HG03342 (cell line): Measurements from ENCODE around the gene SV2C.
"Not testable (repeated sequence)": the region's sequence is repeated elsewhere in the genome, so short reads cannot be mapped to it uniquely, and the experiment has no call there.

ENCODE experiments used
- ATAC-seq: cut with Tn5 transposase; IDR thresholded peaks from one replicate; pipeline ENCODE4 v1.9.1; 2021; ENCODE audit warnings: mild to moderate bottlenecking, moderate library complexity; ENCODE audit not compliant: unreplicated experiment

SV2C gene, protein sequence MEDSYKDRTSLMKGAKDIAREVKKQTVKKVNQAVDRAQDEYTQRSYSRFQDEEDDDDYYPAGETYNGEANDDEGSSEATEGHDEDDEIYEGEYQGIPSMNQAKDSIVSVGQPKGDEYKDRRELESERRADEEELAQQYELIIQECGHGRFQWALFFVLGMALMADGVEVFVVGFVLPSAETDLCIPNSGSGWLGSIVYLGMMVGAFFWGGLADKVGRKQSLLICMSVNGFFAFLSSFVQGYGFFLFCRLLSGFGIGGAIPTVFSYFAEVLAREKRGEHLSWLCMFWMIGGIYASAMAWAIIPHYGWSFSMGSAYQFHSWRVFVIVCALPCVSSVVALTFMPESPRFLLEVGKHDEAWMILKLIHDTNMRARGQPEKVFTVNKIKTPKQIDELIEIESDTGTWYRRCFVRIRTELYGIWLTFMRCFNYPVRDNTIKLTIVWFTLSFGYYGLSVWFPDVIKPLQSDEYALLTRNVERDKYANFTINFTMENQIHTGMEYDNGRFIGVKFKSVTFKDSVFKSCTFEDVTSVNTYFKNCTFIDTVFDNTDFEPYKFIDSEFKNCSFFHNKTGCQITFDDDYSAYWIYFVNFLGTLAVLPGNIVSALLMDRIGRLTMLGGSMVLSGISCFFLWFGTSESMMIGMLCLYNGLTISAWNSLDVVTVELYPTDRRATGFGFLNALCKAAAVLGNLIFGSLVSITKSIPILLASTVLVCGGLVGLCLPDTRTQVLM

DNA sequence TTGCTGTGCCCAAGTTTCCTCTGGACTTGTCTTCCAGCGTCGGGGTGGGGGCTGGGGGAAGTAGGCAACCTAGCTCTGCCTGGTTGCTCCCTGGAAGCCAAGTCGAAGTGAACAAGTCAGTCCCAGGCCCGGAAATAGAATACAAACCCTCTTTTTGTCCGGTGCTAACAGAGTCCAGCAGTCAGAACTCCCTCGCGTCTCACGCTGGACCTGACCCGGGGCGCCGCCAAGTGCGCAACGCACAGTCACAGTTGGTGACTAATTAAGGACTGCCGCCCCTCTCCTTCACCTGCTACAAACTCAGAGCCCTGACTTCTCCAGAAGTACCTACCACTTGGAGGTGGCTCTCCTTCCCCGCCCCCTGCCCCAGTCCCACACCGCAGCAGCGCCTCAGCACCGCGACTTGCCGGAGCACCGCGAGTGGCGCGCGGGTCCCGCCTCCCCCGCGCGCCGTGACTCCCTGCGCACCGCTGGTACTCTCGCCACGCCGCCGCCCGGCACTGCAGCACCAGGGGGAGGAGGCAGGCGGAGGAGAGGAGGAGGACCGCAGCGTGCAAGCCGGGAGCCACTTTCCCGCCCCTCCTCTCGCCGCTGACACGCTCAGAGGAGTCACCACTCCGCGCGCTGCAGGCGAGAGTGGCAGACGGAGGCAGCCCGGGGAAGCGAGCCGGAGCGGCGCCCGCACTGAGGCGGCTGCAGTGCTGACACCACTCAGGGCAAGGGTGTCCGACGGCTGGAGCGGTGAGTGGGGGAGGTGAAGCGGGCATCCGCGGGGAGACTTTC is at the start of gene SV2C:
TSS of gene SV2C (plus strand) at position 612 of the 783 bp plus-strand sequence. CDS start 48,368 bp downstream, outside the sequence.
- no peak for ATAC-seq

DNA sequence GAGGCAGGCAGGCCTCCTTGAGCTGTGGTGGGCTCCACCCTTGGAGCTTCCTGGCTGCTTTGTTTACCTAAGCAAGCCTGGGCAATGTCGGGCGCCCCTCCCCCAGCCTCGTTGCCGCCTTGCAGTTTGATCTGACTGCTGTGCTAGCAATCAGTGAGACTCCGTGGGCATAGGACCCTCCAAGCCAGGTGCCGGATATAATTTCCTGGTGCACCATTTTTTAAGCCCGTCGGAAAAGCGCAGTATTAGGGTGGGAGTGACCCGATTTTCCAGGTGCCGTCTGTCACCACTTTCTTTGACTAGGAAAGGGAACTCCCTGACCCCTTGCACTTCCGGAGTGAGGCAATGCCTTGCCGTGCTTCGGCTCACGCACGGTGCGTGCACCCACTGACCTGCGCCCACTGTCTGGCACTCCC is 45.4 kb upstream of the SV2C start:
- not testable (repeated sequence) for ATAC-seq

DNA sequence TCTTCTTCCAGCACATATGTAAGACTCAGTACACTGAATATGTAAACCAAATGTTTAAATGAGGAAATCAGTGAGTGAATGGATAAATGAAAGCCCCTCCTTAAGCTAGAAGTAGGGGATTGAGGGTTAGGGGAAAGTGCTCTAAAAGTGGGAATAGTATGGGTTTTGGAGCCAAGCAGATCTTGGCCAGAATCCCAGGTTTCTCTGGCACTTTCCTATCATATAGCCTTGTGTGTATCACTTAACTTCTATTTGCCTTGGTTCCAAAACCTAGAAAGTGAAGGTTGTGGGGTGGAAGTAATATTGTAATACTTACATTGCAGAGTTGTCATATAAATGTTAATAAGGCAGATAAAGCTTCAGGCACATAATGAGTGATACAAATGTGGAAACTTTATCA is 45.0 kb upstream of the SV2C start:
- ATAC-seq: no peak

DNA sequence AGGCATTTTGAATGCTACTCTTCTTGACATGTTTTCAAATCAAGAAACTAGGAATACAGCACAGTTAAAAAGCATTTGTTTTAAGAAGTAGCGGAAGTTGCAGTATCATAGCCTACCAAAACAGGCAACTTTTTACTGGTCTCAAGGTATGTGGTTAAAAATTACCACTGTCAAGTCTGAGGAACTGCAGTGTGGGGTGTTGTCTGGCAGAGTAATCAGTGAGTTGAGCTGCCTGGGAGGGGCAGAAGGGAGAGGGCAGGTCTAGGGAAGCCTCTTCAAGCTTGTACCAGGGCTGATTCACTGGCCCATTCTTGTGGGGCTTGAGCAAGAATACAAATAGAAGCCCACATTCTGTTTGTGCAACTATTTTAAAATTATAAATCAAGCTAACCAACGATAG is 42.4 kb upstream of the SV2C start:
- ATAC-seq: no peak

DNA sequence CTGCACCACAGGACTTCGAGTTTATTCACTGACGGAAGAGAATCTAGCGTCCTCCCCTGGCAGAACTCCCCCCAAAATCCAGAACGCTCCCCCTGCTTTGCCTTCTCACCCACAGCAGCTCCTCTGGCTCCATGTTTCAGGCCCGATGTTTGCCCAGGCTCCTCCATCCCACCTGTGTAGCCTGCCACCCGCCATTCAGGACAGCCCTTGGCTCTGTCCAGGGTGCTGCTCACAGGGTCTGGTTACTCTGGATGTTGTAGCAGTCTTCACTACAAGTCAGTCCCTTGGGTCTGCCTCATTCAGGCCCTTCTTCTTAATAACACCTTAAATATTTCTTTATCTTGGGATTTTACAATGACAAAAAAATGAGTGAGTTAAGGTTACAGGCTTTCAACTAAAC is 41.3 kb upstream of the SV2C start:
- ATAC-seq: no peak

DNA sequence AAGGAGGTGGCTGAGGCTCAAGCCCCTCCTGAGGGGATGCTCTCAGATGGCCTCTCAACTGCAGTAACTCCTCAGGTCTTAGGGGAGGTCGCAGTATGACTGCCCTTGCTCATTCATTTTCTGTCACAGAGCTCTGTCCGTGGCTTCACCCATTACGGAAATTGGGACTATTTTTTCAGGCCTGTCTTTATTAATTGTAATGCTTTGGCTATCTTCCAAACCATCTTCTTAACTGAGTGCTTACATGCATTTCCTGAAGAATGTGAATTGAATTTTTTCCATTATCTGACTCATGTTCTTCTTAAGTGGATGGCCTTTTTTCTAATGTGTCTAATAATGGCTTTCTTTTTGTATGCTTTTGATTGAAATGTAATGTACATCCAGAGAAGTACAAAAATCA is 36.4 kb upstream of the SV2C start:
- ATAC-seq: no peak

DNA sequence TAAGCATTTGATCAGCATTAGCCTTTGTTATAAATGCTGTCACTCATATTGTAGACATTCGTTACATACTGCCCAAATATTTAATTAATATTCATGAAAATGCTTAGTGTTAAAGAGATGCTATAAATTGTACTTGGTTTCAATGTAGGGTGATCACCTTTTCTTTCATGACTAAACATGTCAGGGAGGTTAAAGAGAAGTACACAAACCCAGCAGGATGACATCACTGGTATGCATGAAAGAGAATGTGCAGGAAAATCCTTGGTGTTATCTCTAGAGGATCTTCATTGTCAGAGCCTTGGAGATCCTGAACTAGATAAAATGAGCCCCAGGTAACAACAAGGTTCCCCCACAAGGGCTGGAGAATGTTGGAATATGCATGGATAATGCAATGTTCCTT is 33.0 kb upstream of the SV2C start:
- no peak for ATAC-seq

DNA sequence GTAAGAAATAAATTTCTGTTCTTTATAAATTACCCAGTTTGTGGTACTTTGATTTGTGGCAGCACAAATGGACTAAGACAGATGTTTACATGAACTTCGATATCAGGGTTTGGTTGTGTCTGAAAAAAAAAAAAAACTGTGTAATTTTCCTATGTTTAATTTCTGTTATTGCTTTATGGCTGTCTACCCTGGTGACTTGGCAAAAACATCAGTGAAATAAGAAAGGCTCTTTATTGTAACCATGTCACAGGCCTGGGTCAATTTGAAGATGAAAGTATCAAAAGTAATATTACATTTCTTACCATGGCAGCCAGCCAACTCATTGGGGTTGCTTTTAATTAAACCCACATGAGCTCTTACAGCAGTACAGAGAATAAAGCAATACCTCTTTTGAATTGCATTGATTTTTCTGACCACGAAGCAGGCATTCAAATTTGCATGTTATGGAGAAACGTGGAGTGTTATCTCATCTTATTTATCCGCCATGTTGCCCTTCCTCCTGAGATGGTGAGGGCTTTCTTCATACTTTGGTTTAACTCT is 20.6 kb upstream of the SV2C start:
- no peak for ATAC-seq

DNA sequence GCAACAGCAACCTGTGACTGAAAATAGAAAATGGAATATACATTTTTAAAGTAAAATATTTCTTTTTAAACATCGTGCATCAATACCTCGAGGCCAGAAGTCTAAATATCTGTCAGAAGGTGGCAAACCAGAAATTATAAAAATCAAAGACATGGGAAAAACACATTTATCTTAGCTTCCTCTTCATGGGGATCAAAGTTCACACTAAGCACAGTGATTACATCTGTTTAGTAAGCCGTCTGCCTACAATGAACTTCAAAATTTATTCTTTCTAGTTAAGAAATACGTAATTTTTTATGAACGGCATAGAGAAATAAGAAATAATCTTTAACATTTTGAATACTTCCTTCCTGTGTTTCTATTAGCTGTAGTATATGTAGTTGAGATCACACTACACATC is 17.9 kb upstream of the SV2C start:
- ATAC-seq: no peak

DNA sequence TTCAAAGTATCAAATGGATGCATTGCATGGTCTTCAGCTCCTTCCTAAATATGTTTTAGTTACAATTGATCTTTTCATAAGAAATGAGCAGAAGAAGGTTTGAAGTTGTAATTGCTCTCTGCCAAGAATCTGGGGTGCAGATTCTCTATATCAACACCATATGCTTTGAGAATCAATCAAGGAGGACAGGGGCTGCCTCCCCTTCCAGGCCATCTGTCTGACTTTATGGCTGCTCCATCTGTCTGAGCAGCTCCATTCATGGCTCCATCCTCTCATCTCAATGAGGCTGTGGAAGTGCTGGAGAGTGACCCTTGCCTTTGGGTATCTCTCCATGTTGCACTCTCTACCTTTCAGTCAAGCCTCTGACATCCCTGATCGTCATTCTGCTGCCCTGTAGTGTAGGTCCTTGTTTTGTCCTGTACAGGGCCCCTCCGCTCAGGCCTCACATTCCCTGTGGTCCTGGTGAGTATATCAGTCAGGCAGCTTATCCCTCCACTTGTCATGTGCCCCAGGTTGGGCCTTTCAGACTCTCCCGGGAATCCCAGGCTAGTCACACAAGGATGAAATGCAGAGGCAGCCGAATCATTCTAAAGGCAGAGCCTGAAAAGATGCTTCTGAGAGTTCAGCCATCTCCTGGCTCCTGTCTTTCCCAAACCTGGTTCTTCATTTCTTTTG is 14.0 kb upstream of the SV2C start:
- ATAC-seq: no peak

DNA sequence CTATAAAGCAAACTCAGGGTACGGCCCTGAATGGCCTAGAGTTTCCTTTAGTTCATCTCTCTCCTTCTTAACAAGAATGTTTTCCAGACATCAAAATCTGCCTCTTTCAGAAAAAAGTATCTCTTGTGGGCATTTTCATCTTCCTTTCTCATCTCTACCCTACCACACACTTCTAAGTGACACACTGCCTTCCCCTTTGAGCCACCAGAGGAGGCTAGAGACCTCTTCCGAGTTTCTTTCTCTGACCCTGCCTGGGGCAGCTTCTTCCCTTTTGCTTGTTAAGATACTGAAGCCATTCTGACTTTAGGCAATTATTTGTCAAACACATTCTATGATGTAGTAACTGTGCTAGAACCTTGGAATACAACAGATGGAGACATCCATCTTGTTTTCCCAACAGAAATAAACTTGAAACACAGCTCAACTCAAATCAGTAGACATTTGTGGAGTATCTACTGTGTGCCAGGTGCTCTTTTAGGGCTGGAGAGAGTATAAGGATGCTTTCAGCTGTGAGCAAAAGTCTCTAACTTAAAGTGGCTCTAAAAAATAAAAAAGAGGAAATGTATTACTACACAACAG is 8.6 kb upstream of the SV2C start:
- no peak for ATAC-seq

DNA sequence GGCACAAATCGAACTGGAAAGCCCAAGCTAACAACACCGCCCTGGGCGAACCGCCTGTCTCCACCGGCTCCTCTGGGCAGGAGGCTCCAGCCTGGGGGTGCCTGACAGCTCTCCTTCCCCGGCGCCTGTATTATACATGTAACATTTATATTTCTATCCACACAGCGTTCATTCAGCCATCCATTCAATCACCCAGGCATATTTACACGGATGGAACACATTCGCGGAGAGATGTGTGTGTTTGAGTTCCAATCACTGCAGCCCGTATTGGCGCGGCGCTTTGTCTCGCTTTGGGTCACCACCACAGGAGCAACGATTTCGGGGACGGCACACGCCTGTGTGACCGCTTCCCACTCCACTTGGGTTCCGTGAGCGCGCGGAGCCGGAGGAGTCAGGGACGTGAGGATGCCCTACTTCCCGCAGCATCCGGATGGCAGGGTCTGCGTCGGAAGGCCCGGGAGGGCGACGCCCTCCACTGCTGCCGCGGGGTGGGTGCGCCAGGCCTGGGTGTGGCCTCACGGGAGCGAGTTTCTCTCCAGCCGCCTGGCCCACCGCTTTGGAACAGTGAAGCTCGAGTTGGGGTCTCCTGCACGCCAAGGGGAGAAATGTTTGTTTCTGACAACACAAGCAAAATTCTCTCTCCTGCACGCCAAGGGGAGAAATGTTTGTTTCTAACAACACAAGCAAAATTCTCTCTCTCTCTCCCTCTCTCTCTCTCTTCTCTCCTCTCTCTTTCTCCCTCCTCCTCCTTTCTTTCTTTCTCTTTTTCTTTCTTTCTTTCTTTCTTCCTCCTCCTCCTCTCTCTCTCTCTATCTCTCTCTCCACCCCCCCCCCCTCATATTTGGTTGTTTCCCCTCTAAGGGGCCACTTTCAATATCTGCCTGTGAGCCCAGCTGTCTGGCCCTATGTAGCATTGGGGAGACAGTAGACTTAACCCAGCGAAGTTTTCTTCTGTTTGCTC is 1.1 kb upstream of the SV2C start:
- no peak for ATAC-seq

DNA sequence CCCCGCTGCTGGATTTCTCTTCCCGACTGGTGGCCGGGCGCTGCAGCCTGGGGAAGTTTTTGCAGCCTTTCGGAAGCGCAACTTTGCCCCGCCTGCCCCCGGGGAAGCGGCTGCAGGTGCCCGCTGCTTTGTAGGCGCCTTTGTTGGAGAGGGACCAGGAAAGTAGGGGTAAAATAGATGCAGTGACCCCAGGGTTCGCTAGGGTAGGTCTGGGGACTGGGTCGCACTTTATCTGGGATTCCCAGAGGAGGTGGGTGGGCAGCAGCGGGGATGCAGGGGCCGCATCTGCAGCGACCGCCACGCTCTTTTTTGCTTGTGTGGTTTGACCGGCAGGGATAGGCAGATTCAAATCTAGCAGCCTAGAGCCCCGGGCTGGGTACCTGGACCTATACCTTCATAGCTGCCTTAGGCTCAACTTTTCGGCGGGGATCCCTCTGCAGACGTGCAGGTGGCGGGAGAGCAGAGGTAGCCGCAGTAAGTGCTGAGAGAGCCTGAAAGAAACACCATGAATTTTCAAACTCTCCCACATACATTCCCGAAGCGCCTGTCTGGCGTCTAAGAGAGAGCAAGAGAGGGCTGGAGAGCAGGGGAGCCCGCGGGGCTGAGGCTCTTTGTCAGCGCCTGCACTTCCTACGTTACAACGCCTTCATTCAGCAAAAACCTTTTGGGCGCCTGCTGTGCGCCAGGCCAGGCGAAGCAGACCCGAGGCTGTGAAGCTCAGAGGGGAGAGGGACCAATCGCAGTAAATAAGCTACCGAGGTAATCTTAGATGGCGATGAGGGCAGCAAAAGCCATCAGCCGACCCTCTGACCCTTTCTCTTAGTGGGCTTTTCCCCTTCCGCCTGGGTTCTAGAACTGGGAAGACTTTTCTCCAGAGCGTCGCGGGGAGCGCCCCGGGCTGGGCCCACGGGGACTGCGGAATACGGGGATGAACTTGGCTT is 642 bp downstream of the SV2C start:
- no peak for ATAC-seq

DNA sequence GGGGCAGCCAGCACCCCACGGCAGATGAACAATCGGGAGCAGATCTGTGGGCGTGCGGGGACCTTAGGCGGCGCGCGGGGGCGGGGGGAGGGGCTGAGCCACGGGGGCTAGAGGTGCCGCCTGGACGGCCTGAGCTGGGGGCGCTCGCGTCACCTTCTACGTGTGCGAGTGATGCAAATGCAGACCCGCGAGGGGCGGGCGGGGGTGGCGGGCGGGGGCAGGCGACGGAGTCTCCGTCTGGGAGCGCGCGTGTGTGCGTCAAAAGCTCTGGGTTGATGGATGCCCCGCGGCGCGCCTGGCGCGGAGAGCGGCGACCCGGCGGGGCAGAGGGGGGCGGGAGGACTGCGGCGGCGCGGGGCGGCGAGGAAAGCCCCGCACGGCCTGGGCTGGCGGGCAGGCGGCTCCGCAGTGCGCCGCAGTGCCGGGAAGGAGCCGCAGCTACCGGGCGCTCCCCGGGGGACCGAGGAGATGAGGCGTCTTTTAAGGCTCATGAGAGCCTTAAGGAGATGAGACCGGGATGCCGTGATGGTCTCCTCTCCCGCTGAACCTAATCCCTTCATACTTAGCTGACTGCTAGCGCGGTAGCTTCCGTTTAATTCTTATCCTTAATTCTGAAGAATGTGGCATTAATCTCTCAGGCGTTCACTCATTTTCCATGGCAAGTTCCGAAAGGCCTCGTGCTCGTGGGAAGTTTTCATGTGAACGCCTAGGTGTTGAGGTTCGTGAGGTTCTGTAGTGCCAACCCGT is 1.5 kb downstream of the SV2C start:
- ATAC-seq: no peak

DNA sequence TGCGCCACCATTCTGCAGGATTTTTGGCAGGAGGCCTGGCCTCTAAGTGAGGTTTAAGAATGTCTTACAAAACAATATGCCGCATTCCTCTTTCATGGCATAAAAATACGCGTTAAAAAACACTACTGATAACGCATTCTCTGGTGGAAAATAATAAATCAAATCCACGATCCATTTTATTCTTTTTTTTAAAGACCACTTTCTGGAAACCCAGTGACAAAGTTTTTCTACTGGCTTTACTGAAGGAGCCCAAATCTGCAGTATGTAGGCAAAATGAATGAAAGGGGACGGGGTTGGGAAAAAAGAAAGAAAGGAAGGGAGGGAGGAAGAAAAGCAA is 2.0 kb downstream of the SV2C start:
- no peak for ATAC-seq

DNA sequence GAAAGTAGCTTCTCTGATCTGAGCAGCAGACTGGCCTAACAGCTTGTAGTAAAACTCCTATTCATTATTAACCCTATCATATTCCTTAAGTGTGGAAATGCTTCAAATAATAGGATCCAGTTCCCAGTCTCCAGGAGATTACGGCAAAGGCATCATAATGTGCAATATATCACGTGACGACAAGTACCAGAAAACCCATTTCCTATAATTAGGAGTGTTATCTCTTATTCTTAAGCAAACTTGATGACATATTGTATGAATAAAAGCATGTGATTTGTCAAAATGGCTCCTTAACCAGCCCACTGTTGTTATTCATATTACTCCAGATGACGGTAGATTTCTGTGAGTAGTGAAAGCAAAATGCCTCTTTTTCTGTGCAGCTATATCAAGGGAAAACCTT is 2.9 kb downstream of the SV2C start:
- no peak for ATAC-seq

DNA sequence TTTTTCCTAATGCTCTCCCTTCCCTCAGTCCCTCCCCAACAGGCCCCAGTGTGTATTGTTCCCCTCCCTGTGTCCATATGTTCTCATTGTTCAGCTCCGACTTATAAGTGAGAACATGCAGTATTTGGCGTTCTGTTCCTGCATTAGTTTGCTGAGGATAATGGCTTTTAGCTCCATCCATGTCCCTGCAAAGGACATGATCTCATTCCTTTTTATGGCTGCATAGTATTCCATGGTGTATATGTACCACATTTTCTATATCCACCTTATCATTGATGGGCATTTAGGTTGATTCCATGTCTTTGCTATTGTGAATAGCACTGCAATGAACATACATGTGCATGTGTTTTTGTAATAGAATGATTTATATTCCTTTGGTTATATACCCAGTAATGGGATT is 6.0 kb downstream of the SV2C start:
- not testable (repeated sequence) for ATAC-seq

DNA sequence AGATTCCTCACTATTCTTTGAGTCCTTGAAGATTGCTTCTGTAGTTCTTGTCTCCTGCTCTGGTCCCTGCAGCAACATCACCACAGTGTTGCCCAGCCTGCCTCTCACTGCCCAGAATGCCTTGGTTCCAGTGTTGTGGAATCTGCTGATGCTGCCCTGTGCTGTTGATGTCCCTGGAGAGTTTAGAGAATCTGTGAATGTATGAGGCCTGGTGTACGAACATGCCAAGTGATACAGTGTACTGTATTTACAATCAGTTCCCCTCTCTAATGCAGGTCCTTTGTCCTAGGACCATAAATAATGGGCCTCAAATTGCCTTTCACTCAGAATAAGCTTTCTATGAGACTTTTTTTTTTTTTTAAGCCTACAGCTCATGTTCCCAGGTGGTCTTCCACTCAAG is 8.2 kb downstream of the SV2C start:
- ATAC-seq: no peak
